Endothelial cell of umbilical vein (primary cell): Measurements from ENCODE around the gene DYNC2LI1. TPM values are rescaled to one million over a fixed set of nuclear protein-coding genes. Genes with fewer than 3 reads are reported as not detected.

Experiments used
- BruUV-seq: library from RNA; stranded (reverse); fragments of 400-500 nt; replicated peaks from 2 replicates; lab custom pipeline; 2021; lab: Mats Ljungman, UMichigan
- CTCF ChIA-PET: fragments of 300-600, 350-600 bp; sonication (Branson Sonifier 250); formaldehyde crosslinking; loops from one replicate; lab custom pipeline; 2021; ENCODE audit warnings: antibody characterized with exemption, inconsistent platforms; lab: Charles Lee
- POLR2A ChIA-PET: fragments of 300-600, 350-600 bp; sonication (Branson Sonifier 250); formaldehyde crosslinking; loops from one replicate; lab custom pipeline; 2021; ENCODE audit warnings: antibody characterized with exemption, inconsistent platforms; lab: Charles Lee
- DNase-seq: peaks from one replicate; pipeline ENCODE4 v3.0.0-alpha.2; 2011; ENCODE audit warnings: low read depth, low spot score
- FAIRE-seq: peaks from 2 replicates; lab custom pipeline; 2011; peaks lifted over from hg19 to GRCh38; lab: Jason Lieb, UNC
- H2AFZ ChIP-seq: 2 replicates; pipeline ENCODE4 v1.6.0; 2012; ENCODE audit warnings: low read depth, low read length, control low read depth, inconsistent platforms
- H3K27ac ChIP-seq: 2 replicates; pipeline ENCODE4 v1.5.1; 2011; ENCODE audit warnings: low read depth, mild to moderate bottlenecking, control low read depth, low read length, moderate library complexity; ENCODE audit not compliant: insufficient read depth
- H3K27me3 ChIP-seq, 2 experiments: 2 replicates each; pipeline versions ENCODE4 v1.6.0 to v1.6.1; 2011; ENCODE audit warnings: low read length in 2 of 2, mixed read lengths in 1 of 2; ENCODE audit not compliant: control insufficient read depth in 2 of 2, insufficient read depth in 2 of 2
- H3K36me3 ChIP-seq, 2 experiments: 2 replicates in 1 of 2; 3 replicates in 1 of 2; pipeline ENCODE4 v1.5.1; 2011; ENCODE audit warnings: low read length in 2 of 2, mild to moderate bottlenecking in 1 of 2, moderate library complexity in 1 of 2; ENCODE audit not compliant: control insufficient read depth in 2 of 2, insufficient read depth in 2 of 2; ENCODE audit errors: extremely low read depth in 1 of 2
- H3K4me1 ChIP-seq: 3 replicates; pipeline ENCODE4 v1.5.1; 2011; ENCODE audit warnings: mild to moderate bottlenecking, low read length; ENCODE audit not compliant: control insufficient read depth, insufficient read depth; ENCODE audit errors: extremely low read depth
- H3K4me2 ChIP-seq: 2 replicates; pipeline ENCODE4 v1.6.1; 2011; ENCODE audit warnings: low read length, control low read depth, mixed read lengths; ENCODE audit not compliant: insufficient read depth
- H3K4me3 ChIP-seq, 3 experiments: fragments of 200-600 bp in 1 of 3; sonication (generic), shearing (Covaris generic) in 1 of 3; replicated peaks in 1 of 3; 2 replicates each; pipeline ENCODE4 v1.5.1; 2011 to 2016; ENCODE audit warnings: control low read depth in 3 of 3, low read length in 3 of 3, mild to moderate bottlenecking in 2 of 3, inconsistent platforms in 1 of 3, low read depth in 1 of 3, moderate library complexity in 1 of 3; ENCODE audit not compliant: insufficient read depth in 1 of 3
- H3K79me2 ChIP-seq: 2 replicates; pipeline ENCODE4 v1.6.0; 2012; ENCODE audit warnings: low read length, inconsistent platforms; ENCODE audit not compliant: control insufficient read depth, insufficient read depth
- H3K9ac ChIP-seq: replicated peaks from 2 replicates; pipeline ENCODE3; 2011; ENCODE audit warnings: low read length, control low read depth; ENCODE audit not compliant: insufficient read depth; ENCODE audit errors: extremely low read depth
- H3K9me1 ChIP-seq: replicated peaks from 3 replicates; pipeline ENCODE4 v1.6.0; 2011; ENCODE audit warnings: mild to moderate bottlenecking, low read length; ENCODE audit not compliant: control insufficient read depth, insufficient read depth; ENCODE audit errors: extremely low read depth
- H3K9me3 ChIP-seq: replicated peaks from 2 replicates; pipeline ENCODE4 v1.5.1; 2012; ENCODE audit warnings: low read length, inconsistent platforms; ENCODE audit not compliant: control insufficient read depth, insufficient read depth
- H4K20me1 ChIP-seq: replicated peaks from 2 replicates; pipeline ENCODE3; 2011; ENCODE audit warnings: mild to moderate bottlenecking, low read length; ENCODE audit not compliant: control insufficient read depth, insufficient read depth; ENCODE audit errors: extremely low read depth
- CTCF ChIP-seq, 2 donors: IDR thresholded peaks; 1 replicate in 1 of 2; 2 replicates in 1 of 2; pipeline ENCODE4 v1.5.1; 2011; ENCODE audit warnings: low read length in 2 of 2, mild to moderate bottlenecking in 2 of 2, moderate library complexity in 2 of 2, control low read depth in 1 of 2, inconsistent platforms in 1 of 2, low read depth in 1 of 2; ENCODE audit not compliant: insufficient read depth in 1 of 2; ENCODE audit errors: extremely low read depth in 1 of 2
- EZH2 ChIP-seq: IDR thresholded peaks from 2 replicates; pipeline ENCODE4 v1.6.1; 2012; ENCODE audit warnings: borderline replicate concordance, low read depth, mild to moderate bottlenecking, moderate library complexity, low read length, inconsistent platforms; ENCODE audit not compliant: severe bottlenecking
- FOS ChIP-seq: IDR thresholded peaks from 2 replicates; pipeline ENCODE4 v1.6.1; 2011; ENCODE audit warnings: mild to moderate bottlenecking, low read length, moderate library complexity, borderline replicate concordance; ENCODE audit not compliant: insufficient read depth
- GATA2 ChIP-seq: IDR thresholded peaks from 2 replicates; pipeline ENCODE4 v1.7.0; 2011; ENCODE audit warnings: low read depth, mild to moderate bottlenecking, moderate library complexity, mixed read lengths, low read length; ENCODE audit not compliant: insufficient read length, insufficient read depth
- JUN ChIP-seq: IDR thresholded peaks from 2 replicates; pipeline ENCODE4 v1.6.1; 2011; ENCODE audit warnings: borderline replicate concordance, low read depth; ENCODE audit not compliant: insufficient read length, insufficient read depth
- MAX ChIP-seq: IDR thresholded peaks from 2 replicates; pipeline ENCODE4 v1.6.1; 2011; ENCODE audit not compliant: insufficient read depth, insufficient read length
- MYC ChIP-seq: IDR thresholded peaks from one replicate; pipeline ENCODE4 v1.6.1; 2011; ENCODE audit warnings: mild to moderate bottlenecking, low read depth, low read length
- POLR2A ChIP-seq: IDR thresholded peaks from 2 replicates; pipeline ENCODE4 v1.6.1; 2012; ENCODE audit warnings: low read depth, mild to moderate bottlenecking, control low read depth, low read length
- POLR2AphosphoS5 ChIP-seq: IDR thresholded peaks from 2 replicates; pipeline ENCODE4 v1.6.1; 2012; ENCODE audit warnings: low read depth, mild to moderate bottlenecking, control low read depth, low read length, moderate library complexity; ENCODE audit not compliant: insufficient read depth
- dilution Hi-C: fragments of 300-500 bp; cut with MboI; formaldehyde crosslinking; loops from one replicate; pipeline ENCODE4 v1.15.0; 2019; ENCODE audit warnings: low sequenced_read_pairs; ENCODE audit not compliant: extremely low pct_ligation_motif_present
- intact Hi-C: fragments of 100-400 bp; cut with micrococcal nuclease; formaldehyde crosslinking; loops from one replicate; pipeline ENCODE4 v1.10.0; 2022
- polyA plus RNA-seq, 4 experiments: library from polyadenylated mRNA; depleted of rRNA in 3 of 4; stranded (reverse) in 3 of 4; unstranded in 1 of 4; fragments of >200 nt; gene quantifications; 2 replicates each; pipeline versions ENCODE4 v1.2.1 to v1.2.3, GENCODE V29; 2011 to 2012; ENCODE audit warnings: missing spikeins in 1 of 4
- total RNA-seq: library from RNA; stranded (reverse); gene quantifications from 2 replicates; pipeline ENCODE4 v1.2.3, GENCODE V29; 2021

DYNC2LI1 gene
- total and polyA plus RNA-seq, 2 donors (not counting 3 experiments of a cell fraction or from before 2014, with no cell fraction given) = 4.2 to 8.7 TPM

GRCh38 chr2:43854671-43855070 is 80.8 kb downstream of the DYNC2LI1 start:
- intact Hi-C loops (no loop called here), dilution Hi-C loops (no loop called here)
- H3K27ac ChIP-seq = no peak overlapping the region
- H3K27me3 ChIP-seq = peaks cover 7 to 15% of the 10 kb centered on the region in 2 experiments
- no peaks in the 10 kb centered on the region for H3K9me3 ChIP-seq
- no peak overlapping the region for H3K9ac ChIP-seq
- H3K79me2 ChIP-seq = no peaks in the 10 kb centered on the region
- ChIA-PET POLR2A (no interaction called here), CTCF (no interaction called here)
- FAIRE-seq (no peak), DNase-seq (no peak)
- no peak overlapping the region for H2AFZ ChIP-seq
- no peak overlapping the region for H3K4me3 ChIP-seq
- H3K9me1 ChIP-seq = no peaks in the 10 kb centered on the region
- H4K20me1 ChIP-seq = no peaks in the 10 kb centered on the region
- no peaks in the 10 kb centered on the region for H3K36me3 ChIP-seq
- TF ChIP-seq GATA2 (no peak), CTCF (IDR thresholded peaks at IDR 0.05; ENCODE audit: extremely low read depth in 1 of 2, insufficient read depth in 1 of 2, low read depth in 1 of 2, low read length in 2 of 2) (no peak), FOS (no peak), EZH2 (no peak), MAX (no peak), MYC (no peak), POLR2A (no peak), POLR2AphosphoS5 (no peak), JUN (no peak)
- no TSS peak for BruUV-seq
- no peak overlapping the region for H3K4me2 ChIP-seq
- H3K4me1 ChIP-seq = no peaks in the 10 kb centered on the region
